Measurements from ENCODE around the gene TGFBR3. TPM values are rescaled to one million over a fixed set of nuclear protein-coding genes. Genes with fewer than 3 reads are reported as not detected.

Gene TGFBR3
- total RNA-seq, 2 experiments from 2014 or later, result 13.9 to 15.3 TPM

GRCh38 chr1:91792489-91793071 is 93.4 kb downstream of the TGFBR3 start:
- H3K4me1 Mint-ChIP-seq, result peaks cover 17% of the 10 kb centered on the region
- peaks cover 5% of the 10 kb centered on the region for H3K36me3 Mint-ChIP-seq
- H3K27me3 Mint-ChIP-seq, result peaks cover 18% of the 10 kb centered on the region
- H3K9me3 Mint-ChIP-seq, result peaks cover 5% of the 10 kb centered on the region
- DNase-seq, result no peak
- ATAC-seq (ENCODE audit: low read depth), result no peak
- no peak overlapping the region for H3K27ac Mint-ChIP-seq
- POLR2A ChIA-PET, result interaction anchor here (1.7 kb wide), 1 partner anchor 11 kb away, joined by 3 read pairs; no protein-coding TSS in a partner anchor
- H3K4me3 Mint-ChIP-seq, result no peak overlapping the region

- DNase-seq (no peak), ATAC-seq (ENCODE audit: low read depth) (peak; percentile 30)
- Mint-ChIP-seq H3K4me1 (peaks cover 17% of the 10 kb centered on the region), H3K36me3 (peaks cover 5% of the 10 kb centered on the region), H3K27ac (no peak overlapping the region), H3K9me3 (peaks cover 5% of the 10 kb centered on the region), H3K4me3 (no peak overlapping the region), H3K27me3 (peaks cover 18% of the 10 kb centered on the region)
- POLR2A ChIA-PET, result interaction anchor here (1.7 kb wide), 1 partner anchor 12 kb away, joined by 3 read pairs; no protein-coding TSS in a partner anchor
Observed at GRCh38 chr1:91791691-91792488, 94.1 kb downstream of the TGFBR3 start.

GRCh38 chr1:91791103-91791502 is 94.8 kb downstream of the TGFBR3 start:
- POLR2A ChIA-PET, result interaction anchor here (1.7 kb wide), 1 partner anchor 13 kb away, joined by 3 read pairs; no protein-coding TSS in a partner anchor
- H3K27ac Mint-ChIP-seq, result no peak overlapping the region
- H3K4me1 Mint-ChIP-seq, result peaks cover 17% of the 10 kb centered on the region
- DNase-seq (no peak), ATAC-seq (ENCODE audit: low read depth) (no peak)
- H3K36me3 Mint-ChIP-seq, result peaks cover 5% of the 10 kb centered on the region
- H3K9me3 Mint-ChIP-seq, result peaks cover 5% of the 10 kb centered on the region
- peaks cover 14% of the 10 kb centered on the region for H3K27me3 Mint-ChIP-seq
- H3K4me3 Mint-ChIP-seq, result no peak overlapping the region

GRCh38 chr1:91790392-91790791 is 95.6 kb downstream of the TGFBR3 start:
- H3K4me1 Mint-ChIP-seq, result peaks cover 17% of the 10 kb centered on the region
- no peak overlapping the region for H3K27ac Mint-ChIP-seq
- H3K4me3 Mint-ChIP-seq, result no peak overlapping the region
- peaks cover 8% of the 10 kb centered on the region for H3K27me3 Mint-ChIP-seq
- peaks cover 5% of the 10 kb centered on the region for H3K36me3 Mint-ChIP-seq
- POLR2A ChIA-PET, result no interaction called here
- no peak for ATAC-seq (ENCODE audit: low read depth)
- DNase-seq, result no peak
- peaks cover 5% of the 10 kb centered on the region for H3K9me3 Mint-ChIP-seq

- peaks cover under 1% of the 10 kb centered on the region for H3K9me3 Mint-ChIP-seq
- POLR2A ChIA-PET, result no interaction called here
- peaks cover 7% of the 10 kb centered on the region for H3K36me3 Mint-ChIP-seq
- H3K27ac Mint-ChIP-seq, result no peak overlapping the region
- H3K27me3 Mint-ChIP-seq, result peaks cover 11% of the 10 kb centered on the region
- ATAC-seq (ENCODE audit: low read depth), result no peak
- DNase-seq, result no peak
- no peak overlapping the region for H3K4me3 Mint-ChIP-seq
- H3K4me1 Mint-ChIP-seq, result peaks cover 19% of the 10 kb centered on the region
Observed at GRCh38 chr1:91789273-91789997, 96.5 kb downstream of the TGFBR3 start.

- POLR2A ChIA-PET, result no interaction called here
- Mint-ChIP-seq H3K36me3 (peaks cover 5% of the 10 kb centered on the region), H3K27me3 (peaks cover 13% of the 10 kb centered on the region), H3K9me3 (no peaks in the 10 kb centered on the region), H3K4me1 (peaks cover 18% of the 10 kb centered on the region), H3K4me3 (no peak overlapping the region), H3K27ac (no peak overlapping the region)
- ATAC-seq (ENCODE audit: low read depth) (no peak), DNase-seq (no peak)
Observed at GRCh38 chr1:91787919-91788318, 98.0 kb downstream of the TGFBR3 start.

GRCh38 chr1:91784616-91785015 is 101.3 kb downstream of the TGFBR3 start:
- peaks cover 4% of the 10 kb centered on the region for H3K4me1 Mint-ChIP-seq
- DNase-seq (no peak), ATAC-seq (ENCODE audit: low read depth) (no peak)
- H3K27me3 Mint-ChIP-seq, result peaks cover 11% of the 10 kb centered on the region
- H3K27ac Mint-ChIP-seq, result no peak overlapping the region
- no peaks in the 10 kb centered on the region for H3K9me3 Mint-ChIP-seq
- H3K4me3 Mint-ChIP-seq, result no peak overlapping the region
- peaks cover 2% of the 10 kb centered on the region for H3K36me3 Mint-ChIP-seq
- POLR2A ChIA-PET, result no interaction called here

GRCh38 chr1:91784191-91784590 is 101.8 kb downstream of the TGFBR3 start:
- Mint-ChIP-seq H3K4me1 (peaks cover 4% of the 10 kb centered on the region), H3K27ac (no peak overlapping the region), H3K27me3 (peaks cover 11% of the 10 kb centered on the region), H3K36me3 (peaks cover 2% of the 10 kb centered on the region), H3K9me3 (no peaks in the 10 kb centered on the region), H3K4me3 (no peak overlapping the region)
- DNase-seq (no peak), ATAC-seq (ENCODE audit: low read depth) (no peak)
- POLR2A ChIA-PET, result no interaction called here

- Mint-ChIP-seq H3K27ac (no peak overlapping the region), H3K36me3 (peaks cover 4% of the 10 kb centered on the region), H3K4me3 (no peak overlapping the region), H3K27me3 (peaks cover 13% of the 10 kb centered on the region), H3K9me3 (no peaks in the 10 kb centered on the region), H3K4me1 (peaks cover 4% of the 10 kb centered on the region)
- no peak for ATAC-seq (ENCODE audit: low read depth)
- POLR2A ChIA-PET, result interaction anchor here (0.6 kb wide), 1 partner anchor 19 kb away, joined by 3 read pairs; no protein-coding TSS in a partner anchor
- no peak for DNase-seq
Observed at GRCh38 chr1:91783423-91784170, 102.4 kb downstream of the TGFBR3 start.

- DNase-seq (no peak), ATAC-seq (ENCODE audit: low read depth) (no peak)
- H3K4me3 Mint-ChIP-seq, result no peak overlapping the region
- H3K27me3 Mint-ChIP-seq, result peaks cover 14% of the 10 kb centered on the region
- H3K4me1 Mint-ChIP-seq, result peaks cover 4% of the 10 kb centered on the region
- H3K9me3 Mint-ChIP-seq, result no peaks in the 10 kb centered on the region
- POLR2A ChIA-PET, result no interaction called here
- H3K27ac Mint-ChIP-seq, result no peak overlapping the region
- peaks cover 4% of the 10 kb centered on the region for H3K36me3 Mint-ChIP-seq
Observed at GRCh38 chr1:91781901-91782622, 103.9 kb downstream of the TGFBR3 start.

- peaks cover 4% of the 10 kb centered on the region for H3K4me1 Mint-ChIP-seq
- H3K36me3 Mint-ChIP-seq, result peaks cover 4% of the 10 kb centered on the region
- H3K27me3 Mint-ChIP-seq, result peaks cover 14% of the 10 kb centered on the region
- DNase-seq (no peak), ATAC-seq (ENCODE audit: low read depth) (no peak)
- no peak overlapping the region for H3K27ac Mint-ChIP-seq
- POLR2A ChIA-PET, result no interaction called here
- no peak overlapping the region for H3K4me3 Mint-ChIP-seq
- H3K9me3 Mint-ChIP-seq, result no peaks in the 10 kb centered on the region
Observed at GRCh38 chr1:91781371-91781825, 104.6 kb downstream of the TGFBR3 start.

- Mint-ChIP-seq H3K4me3 (no peak overlapping the region), H3K9me3 (no peaks in the 10 kb centered on the region), H3K4me1 (peaks cover 3% of the 10 kb centered on the region), H3K36me3 (peaks cover 2% of the 10 kb centered on the region), H3K27ac (no peak overlapping the region), H3K27me3 (peaks cover 15% of the 10 kb centered on the region)
- POLR2A ChIA-PET, result no interaction called here
- no peak for ATAC-seq (ENCODE audit: low read depth)
- no peak for DNase-seq
Observed at GRCh38 chr1:91779548-91780021, 106.4 kb downstream of the TGFBR3 start.
